ENCODE measurements around the gene RAP1GAP. TPM values are rescaled to one million over a fixed set of nuclear protein-coding genes. Genes with fewer than 3 reads are reported as not detected.
A peak's percentile ranks its signal among the peaks of the same experiment; 100 is the strongest.

RAP1GAP gene
- total and polyA plus RNA-seq, 2 of the 13 experiments (the other 11 are each of a cell fraction or from before 2014, with no cell fraction given): 11.9 to 37.5 TPM

- peak; percentile 6; the same call in 1 of the 2 replicates for TF ChIP-seq MTA1 (CRISPR knock-in tag; IDR thresholded peaks at IDR 0.05; ENCODE audit: borderline replicate concordance)
- 0 out of 2 replicates have a peak, but pooled peaks have one; percentile 22 for TF ChIP-seq ZNF790 (CRISPR knock-in tag; IDR thresholded peaks at IDR 0.05; ENCODE audit: borderline replicate concordance)
- 0 out of 2 replicates have a peak, but pooled peaks have one; percentile 16 for TF ChIP-seq TCF7 (IDR thresholded peaks at IDR 0.05; ENCODE audit: low read depth)
- TF ChIP-seq JUND (CRISPR knock-in tag; IDR thresholded peaks at IDR 0.05): no peak
- TF ChIP-seq SRSF1 (optimal IDR thresholded peaks at IDR 0.05; ENCODE audit: low read depth, low read length): peak; percentile 97
- peak; percentile 4; the same call in 1 of the 2 replicates for TF ChIP-seq ZFY (CRISPR knock-in tag; IDR thresholded peaks at IDR 0.05)
- peak; percentile 35; the same call in 1 of the 2 replicates for TF ChIP-seq THAP7 (CRISPR knock-in tag; IDR thresholded peaks at IDR 0.05)
- TF ChIP-seq ZFX (CRISPR knock-in tag; IDR thresholded peaks at IDR 0.05; ENCODE audit: low read depth): peak; percentile 6; the same call in 1 of the 2 replicates
- peak; percentile 43; the same call in 1 of the 2 replicates for TF ChIP-seq MXD1 (CRISPR knock-in tag; IDR thresholded peaks at IDR 0.05)
- TF ChIP-seq ZNF292 (CRISPR knock-in tag; IDR thresholded peaks at IDR 0.05; ENCODE audit: borderline replicate concordance, low read depth): no peak
- TF ChIP-seq, protein P1, sequence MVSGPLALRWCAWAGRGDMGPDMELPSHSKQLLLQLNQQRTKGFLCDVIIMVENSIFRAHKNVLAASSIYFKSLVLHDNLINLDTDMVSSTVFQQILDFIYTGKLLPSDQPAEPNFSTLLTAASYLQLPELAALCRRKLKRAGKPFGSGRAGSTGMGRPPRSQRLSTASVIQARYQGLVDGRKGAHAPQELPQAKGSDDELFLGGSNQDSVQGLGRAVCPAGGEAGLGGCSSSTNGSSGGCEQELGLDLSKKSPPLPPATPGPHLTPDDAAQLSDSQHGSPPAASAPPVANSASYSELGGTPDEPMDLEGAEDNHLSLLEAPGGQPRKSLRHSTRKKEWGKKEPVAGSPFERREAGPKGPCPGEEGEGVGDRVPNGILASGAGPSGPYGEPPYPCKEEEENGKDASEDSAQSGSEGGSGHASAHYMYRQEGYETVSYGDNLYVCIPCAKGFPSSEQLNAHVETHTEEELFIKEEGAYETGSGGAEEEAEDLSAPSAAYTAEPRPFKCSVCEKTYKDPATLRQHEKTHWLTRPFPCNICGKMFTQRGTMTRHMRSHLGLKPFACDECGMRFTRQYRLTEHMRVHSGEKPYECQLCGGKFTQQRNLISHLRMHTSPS (CRISPR knock-in tag; IDR thresholded peaks at IDR 0.05; ENCODE audit: low read depth): peak; percentile 65; the same call in 1 of the 2 replicates
Measured at GRCh38 chr1:21668232-21668950, 766 bp downstream of the RAP1GAP start (continued).

Measured in HepG2 (cell line).